ENCODE results near the gene SLC29A1.

The SLC29A1 gene

DNA sequence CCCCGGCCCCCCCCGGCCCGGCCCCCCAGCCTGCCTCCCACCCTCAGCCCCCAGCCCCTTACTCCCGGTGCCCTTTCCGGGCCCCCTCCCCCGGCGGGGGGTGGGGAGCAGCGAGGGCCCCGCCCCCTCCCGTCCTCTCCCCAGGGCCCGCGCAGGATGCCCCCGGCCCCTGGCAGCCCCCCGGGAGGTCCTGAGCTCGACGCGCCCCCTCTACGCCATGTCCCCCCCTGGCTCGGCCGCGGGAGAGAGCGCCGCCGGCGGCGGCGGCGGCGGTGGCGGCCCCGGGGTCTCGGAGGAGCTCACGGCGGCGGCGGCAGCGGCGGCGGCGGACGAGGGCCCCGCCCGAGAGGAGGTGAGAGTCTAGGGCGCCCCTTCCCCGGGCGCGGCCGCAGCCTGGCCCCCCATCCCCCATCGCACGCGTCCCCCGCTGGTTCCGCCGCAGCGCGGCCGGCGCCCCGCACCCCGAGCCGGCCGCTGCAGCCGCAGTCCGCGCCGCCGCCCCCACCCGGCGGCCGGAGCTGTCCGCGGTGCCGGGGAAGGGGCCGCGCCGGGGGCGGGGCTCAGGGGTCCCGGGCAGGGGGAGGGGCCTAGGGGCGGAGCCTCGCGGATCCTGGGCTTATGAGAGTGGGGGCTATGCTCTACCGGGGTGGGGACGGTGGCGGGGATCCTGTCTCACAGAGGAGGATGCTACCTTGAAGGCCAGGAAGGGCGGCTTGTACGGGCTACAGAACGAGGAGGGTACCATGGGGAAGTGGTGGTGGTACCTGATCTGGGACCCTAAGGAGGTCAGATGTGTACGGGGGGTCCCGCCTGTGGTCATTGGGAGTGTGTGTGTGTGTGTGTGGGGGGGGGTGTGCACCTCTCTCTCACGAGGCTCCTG lies 47.4 kb downstream of the SLC29A1 start:
- DNase-seq, result no peak

DNA sequence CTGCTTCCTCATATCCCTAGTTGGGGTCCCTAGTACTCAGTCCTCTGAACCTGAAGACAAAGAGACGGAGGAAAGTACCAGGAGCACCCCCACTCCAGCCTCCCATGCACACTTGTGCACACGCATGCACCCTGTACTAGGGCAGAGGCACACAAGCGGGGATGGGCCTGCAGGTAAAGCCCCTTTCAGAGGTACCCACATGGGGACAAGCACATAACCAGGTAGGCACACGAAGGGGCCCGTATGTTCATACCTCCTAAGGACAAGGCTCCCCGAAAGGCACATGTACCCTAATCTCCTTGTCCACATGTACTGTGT lies 48.0 kb downstream of the SLC29A1 start:
- no peak for DNase-seq

DNA sequence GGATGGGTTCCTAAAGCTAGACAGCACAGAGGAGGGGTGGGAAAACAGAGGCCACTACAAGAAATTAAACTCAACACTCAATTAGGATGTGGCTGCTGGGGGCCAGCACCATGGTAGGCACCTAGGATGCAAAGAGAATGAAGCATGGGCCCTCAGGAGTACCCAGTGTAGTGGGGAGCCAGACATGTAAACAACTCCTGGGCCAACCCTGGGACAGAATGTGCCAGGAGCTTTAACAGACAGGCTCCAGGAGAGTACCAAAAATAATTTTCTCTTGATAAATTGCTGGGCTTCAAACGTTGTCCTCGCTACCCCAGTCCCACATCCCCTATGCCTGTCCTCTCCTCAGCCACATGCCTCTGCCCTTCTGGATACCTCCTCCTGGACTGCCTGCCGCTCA lies 48.5 kb downstream of the SLC29A1 start:
- no peak for DNase-seq

DNA sequence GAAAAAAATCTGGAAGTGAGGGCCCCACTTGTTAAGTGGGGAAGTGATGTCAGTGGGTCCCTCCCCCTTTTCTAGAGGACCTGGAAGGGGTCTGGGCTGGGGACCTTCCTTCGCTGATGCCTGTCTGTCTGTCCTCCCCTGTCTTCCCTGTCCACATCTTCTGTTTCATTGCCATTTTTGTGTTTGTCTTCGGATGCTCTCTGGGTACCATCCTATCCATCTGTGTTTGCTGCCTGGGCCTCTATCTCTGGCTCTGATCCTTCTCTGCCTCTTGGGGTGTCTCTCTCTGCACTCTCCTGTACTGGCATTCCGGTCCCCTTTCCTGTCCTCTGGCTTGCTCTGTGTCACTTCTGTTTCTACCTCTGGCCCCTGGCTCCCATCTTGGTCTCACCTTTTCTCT lies 49.1 kb downstream of the SLC29A1 start:
- DNase-seq, result no peak

DNA sequence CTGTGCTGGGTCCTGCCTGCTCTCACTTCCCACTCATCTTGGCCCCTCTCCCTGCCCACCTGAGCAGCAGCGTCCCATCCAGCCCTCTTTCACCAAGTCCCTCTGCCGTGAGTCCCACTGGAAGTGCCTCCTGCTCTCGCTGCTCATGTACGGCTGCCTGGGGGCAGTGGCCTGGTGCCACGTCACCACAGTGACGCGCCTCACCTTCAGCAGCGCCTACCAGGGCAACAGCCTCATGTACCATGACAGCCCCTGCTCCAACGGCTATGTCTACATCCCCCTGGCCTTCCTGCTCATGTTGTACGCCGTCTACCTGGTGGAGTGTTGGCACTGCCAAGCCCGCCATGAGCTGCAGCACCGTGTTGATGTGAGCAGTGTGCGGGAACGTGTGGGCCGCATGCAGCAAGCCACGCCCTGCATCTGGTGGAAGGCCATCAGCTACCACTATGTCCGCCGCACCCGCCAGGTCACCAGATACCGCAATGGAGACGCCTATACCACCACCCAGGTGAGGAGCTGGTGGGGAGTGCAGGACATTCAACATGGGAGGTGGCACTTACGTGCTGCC lies 49.7 kb downstream of the SLC29A1 start:
- no peak for DNase-seq

DNA sequence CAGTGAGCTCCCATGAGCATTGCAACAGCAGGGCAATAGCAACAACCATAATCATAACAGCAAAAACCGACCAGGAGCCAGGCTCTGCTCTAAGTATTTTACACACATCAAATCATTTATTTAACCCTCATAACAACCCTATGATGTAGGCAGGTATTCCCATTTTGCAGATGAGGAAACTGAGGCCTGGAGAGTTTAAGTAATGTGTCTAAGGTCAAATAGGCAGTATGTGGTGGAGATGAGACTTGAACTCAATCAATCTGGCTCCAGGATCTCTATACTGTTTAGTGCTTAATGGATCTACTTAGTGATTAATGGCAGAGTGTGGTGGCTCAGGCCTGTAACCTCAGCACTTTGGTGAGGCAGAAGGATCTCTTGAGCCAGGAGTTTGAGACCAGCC lies 50.2 kb downstream of the SLC29A1 start:
- DNase-seq, result no peak

DNA sequence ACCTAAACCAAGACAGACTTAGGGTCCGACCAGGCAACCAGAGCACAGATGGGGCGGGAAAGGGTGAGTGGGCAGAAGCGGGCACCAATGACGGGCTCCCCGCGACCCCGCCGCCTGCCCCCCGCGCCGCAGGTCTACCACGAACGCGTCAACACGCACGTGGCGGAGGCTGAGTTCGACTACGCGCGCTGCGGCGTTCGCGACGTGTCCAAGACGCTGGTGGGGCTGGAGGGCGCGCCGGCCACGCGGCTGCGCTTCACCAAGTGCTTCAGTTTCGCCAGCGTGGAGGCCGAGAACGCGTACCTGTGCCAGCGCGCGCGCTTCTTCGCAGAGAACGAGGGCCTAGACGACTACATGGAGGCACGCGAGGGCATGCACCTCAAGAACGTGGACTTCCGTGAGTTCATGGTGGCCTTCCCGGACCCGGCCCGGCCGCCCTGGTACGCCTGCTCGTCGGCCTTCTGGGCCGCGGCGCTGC lies 51.9 kb downstream of the SLC29A1 start:
- DNase-seq, result no peak

DNA sequence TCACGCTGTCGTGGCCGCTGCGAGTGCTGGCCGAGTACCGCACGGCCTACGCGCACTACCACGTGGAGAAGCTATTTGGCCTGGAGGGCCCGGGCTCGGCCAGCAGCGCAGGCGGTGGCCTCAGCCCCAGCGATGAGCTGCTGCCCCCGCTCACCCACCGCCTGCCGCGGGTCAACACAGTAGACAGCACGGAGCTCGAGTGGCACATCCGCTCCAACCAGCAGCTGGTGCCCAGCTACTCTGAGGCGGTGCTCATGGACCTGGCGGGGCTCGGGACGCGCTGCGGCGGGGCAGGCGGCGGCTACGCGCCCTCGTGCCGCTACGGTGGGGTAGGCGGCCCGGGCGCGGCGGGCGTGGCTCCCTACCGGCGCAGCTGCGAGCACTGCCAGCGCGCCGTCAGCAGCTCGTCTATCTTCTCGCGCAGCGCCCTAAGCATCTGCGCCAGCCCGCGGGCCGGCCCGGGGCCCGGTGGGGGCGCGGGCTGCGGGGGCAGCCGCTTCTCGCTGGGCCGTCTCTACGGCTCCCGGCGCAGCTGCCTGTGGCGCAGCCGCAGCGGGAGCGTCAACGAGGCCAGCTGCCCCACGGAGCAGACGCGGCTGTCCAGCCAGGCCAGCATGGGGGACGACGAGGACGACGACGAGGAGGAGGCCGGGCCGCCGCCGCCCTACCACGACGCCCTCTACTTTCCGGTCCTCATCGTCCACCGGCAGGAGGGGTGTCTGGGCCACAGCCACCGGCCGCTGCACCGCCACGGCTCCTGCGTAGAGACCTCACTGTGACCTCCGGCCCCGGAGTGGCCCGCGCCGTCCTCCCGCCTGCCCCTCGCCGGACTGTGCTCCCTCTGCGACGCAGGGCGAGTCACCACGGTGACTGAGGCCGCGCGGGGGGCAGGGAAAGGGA lies 52.6 kb downstream of the SLC29A1 start:
- no peak for DNase-seq

DNA sequence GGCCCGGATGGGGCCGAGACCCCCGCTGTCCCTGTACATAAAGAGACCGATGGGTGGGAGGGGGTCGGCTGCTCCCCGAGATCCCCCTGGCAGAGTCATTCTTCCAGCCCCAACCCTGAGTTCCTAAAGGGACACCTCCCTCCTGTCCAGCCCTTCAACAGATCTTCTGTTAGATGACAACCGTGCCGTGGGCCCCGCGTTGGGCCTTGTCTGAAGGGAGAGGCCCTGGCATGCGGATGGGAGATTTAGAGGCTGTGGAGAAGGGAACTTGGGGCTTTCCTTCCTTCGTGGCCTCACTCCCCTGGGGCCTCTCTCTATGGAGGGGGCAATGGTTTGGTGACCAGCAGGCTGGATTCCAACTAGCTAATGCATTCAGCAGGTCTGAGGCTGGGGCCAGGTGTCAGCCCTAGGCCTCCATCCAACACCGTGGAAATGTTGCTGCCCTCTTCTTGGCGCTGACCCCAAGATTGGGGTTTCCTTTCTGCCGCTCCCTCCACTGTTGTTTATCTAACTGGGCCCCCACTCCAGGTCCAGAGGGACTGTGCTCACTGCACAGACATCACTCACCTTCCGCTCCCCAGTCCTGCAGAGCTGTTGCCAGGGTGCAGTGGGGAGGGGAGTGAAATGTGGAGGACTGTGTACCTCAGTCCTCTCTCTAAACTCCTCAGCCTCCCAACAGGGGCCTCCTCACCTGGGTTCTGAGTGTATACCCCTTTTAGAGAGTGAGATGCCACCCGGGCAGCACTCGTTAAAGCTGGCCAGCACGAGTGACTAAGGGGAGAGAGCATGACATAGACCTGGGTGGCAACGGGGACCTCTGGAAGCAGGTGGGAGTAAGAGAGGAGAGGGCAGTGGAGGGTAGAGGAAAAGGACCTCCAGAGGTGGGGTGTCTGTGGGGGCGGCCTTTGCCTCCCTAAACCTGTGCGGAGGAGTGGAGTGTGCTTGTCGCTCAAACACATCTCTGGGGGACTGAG lies 53.6 kb downstream of the SLC29A1 start:
- no peak for DNase-seq

DNA sequence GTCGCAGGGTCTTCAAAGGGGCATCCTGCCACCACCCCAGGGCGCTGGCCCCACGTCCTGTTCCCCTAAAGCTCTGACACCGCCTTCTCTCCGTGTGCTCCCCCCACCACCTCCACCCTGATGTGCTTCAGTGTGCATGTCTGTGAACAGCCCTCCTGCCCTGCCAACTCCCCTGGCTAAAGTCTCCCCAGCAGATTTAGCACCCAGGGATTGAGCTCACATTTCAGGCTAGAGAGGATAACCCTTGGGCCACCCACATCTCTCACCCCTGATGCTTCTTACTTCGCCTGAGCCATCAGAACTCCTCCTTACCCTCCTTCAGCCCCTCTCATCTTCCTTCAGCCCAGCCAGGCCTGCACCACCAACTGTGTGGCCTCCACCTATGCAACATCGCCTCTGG lies 54.4 kb downstream of the SLC29A1 start:
- DNase-seq, result no peak

DNA sequence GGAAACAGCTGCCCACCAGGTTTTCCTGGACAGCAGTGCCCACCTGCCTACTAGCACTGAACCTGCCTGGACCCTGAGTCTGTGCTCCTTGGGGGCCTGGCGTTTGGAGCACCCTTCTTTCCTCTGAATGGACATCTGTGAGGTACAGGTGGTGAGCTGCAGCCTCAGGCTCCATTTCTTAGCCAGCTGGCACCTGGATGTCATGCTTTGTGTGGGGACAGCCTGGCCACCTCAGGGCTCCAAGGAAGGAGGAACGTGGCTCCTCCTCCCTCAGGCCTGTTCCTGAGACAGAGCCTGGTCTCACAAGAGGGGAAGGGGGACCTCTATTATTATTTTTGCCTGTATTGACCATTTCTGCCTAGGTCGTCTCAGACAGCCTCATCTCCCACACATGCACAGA lies 54.9 kb downstream of the SLC29A1 start:
- no peak for DNase-seq

DNA sequence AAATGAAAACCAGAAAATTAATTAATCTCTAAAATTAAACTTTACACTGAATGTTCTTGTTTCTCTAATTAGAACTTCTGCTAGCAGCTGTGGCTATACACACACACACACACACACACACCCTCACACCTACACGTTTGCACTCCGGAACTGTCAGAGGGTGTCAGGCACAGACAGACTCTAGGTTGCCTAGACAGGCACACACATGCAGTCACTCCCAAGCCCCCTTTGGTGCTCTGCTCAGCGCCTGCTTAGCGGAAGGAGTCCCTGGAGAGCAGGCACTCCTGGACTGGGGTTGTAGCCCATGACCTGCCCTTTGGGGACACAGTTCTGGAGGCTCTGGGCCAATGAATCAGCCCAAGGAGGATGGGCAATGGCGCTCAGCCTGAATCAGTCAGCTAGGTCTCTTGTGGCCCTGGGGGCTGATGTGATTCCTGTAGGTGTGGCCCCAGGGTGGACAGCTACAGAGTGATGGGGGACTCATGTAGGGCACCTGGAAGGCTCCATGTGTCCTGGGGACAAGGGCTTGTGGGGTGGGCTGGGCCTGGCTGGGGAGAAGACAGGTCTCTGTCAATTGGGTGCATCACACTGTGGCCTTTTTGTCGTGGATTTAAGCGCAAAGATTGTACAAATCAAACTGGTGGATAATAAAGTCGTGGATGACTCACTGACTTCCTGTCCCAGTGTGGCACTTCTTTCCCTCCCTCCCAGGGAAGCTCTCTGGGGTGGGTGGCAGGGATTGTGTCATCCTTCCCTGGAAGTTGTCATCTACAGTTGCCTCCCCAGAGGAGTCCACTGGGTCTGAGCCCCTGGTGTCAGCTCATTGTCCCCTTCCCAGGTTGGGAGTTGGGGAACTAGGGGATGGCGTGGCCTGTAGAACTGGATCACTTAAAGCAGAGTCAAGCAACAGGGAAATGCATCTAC lies 55.6 kb downstream of the SLC29A1 start:
- no peak for DNase-seq

All from activated CD8-positive, alpha-beta memory T cell treated with anti-CD3 and anti-CD28 coated beads, Interleukin-2, amount 50 U/mL, for 48 hours (primary cell).